K562 (cell line): ENCODE measurements around the gene FARP2. TPM values are rescaled to one million over a fixed set of nuclear protein-coding genes. Genes with fewer than 3 reads are reported as not detected.

Experiments
- CBFB ChIP-seq: sonication (generic); formaldehyde crosslinking; IDR thresholded peaks from 2 replicates; pipeline ENCODE4 v1.4.0; 2020; ENCODE audit warnings: mild to moderate bottlenecking, missing genetic modification reagents
- CEBPG ChIP-seq, 3 experiments: fragments of 200-800 bp in 1 of 3; sonication (Bioruptor generic) in 1 of 3; sonication (generic) in 1 of 3; formaldehyde crosslinking in 1 of 3; IDR thresholded peaks in 2 of 3; conservative IDR thresholded peaks in 1 of 3; 2 replicates each; pipeline versions ENCODE4 v1.6.1 to v1.8.0; 2016 to 2022; ENCODE audit warnings: missing compliant biosample characterization in 2 of 3, missing genetic modification characterization in 2 of 3, mild to moderate bottlenecking in 1 of 3, missing genetic modification reagents in 1 of 3
- ESRRB ChIP-seq: fragments of 250-450 bp; sonication (Bioruptor Pico); IDR thresholded peaks from 2 replicates; pipeline ENCODE4 v1.5.0; 2020; ENCODE audit warnings: mild to moderate bottlenecking, moderate library complexity, borderline replicate concordance
- HDAC2 ChIP-seq: fragments of 450-650 bp; IDR thresholded peaks from 2 replicates; pipeline ENCODE4 v1.6.1; 2016; ENCODE audit warnings: mild to moderate bottlenecking
- ID3 ChIP-seq, 2 experiments: fragments of 250-450 bp in 1 of 2; fragments of 450-650 bp in 1 of 2; sonication (Bioruptor Pico) in 1 of 2; IDR thresholded peaks; 2 replicates each; pipeline versions ENCODE4 v1.6.1 to v1.8.0; 2016 to 2021; ENCODE audit warnings: mild to moderate bottlenecking in 2 of 2, moderate library complexity in 2 of 2, missing compliant biosample characterization in 1 of 2, missing genetic modification characterization in 1 of 2
- NR0B1 ChIP-seq: fragments of 450-650 bp; IDR thresholded peaks from one replicate; pipeline ENCODE4 v1.6.1; 2018; ENCODE audit warnings: mild to moderate bottlenecking, moderate library complexity; ENCODE audit not compliant: partially characterized antibody
- POLR2G ChIP-seq: fragments of 200-400 bp; formaldehyde crosslinking; IDR thresholded peaks from 2 replicates; pipeline ENCODE4 v1.6.1; 2017; ENCODE audit warnings: low read depth, mild to moderate bottlenecking, antibody characterized with exemption, low read length, moderate library complexity
- RBM39 ChIP-seq: fragments of 200-400 bp; formaldehyde crosslinking; optimal IDR thresholded peaks from 2 replicates; pipeline ENCODE3; 2018; ENCODE audit warnings: low read depth, low read length
- TBL1XR1 ChIP-seq, 2 experiments: IDR thresholded peaks; 2 replicates each; pipeline ENCODE4 v1.6.1; 2012; ENCODE audit warnings: improper control_type of control experiment in 2 of 2, low read length in 2 of 2, mild to moderate bottlenecking in 1 of 2
- TRIM28 ChIP-seq: fragments of 450-650 bp; IDR thresholded peaks from 2 replicates; pipeline ENCODE4 v1.6.1; 2017
- YY1 ChIP-seq, 3 experiments: IDR thresholded peaks; 2 replicates each; pipeline ENCODE4 v1.6.1; 2011; ENCODE audit warnings: low read length in 2 of 3, mild to moderate bottlenecking in 2 of 3, moderate library complexity in 2 of 3, borderline replicate concordance in 1 of 3, control low read depth in 1 of 3, low read depth in 1 of 3; ENCODE audit not compliant: insufficient read depth in 3 of 3, insufficient replicate concordance in 2 of 3, control insufficient read depth in 1 of 3, insufficient read length in 1 of 3; ENCODE audit errors: extremely low read depth in 1 of 3
- ZBTB17 ChIP-seq: fragments of 450-650 bp; formaldehyde crosslinking; IDR thresholded peaks from 2 replicates; pipeline ENCODE4 v1.4.0; 2020; ENCODE audit warnings: mild to moderate bottlenecking
- ZFP36 ChIP-seq: fragments of 150-350 bp; IDR thresholded peaks from 2 replicates; pipeline ENCODE4 v1.6.1; 2018; ENCODE audit warnings: low read length, low read depth; ENCODE audit not compliant: partially characterized antibody
- ZNF318 ChIP-seq, 2 experiments: fragments of 450-650 bp; IDR thresholded peaks; 2 replicates each; pipeline ENCODE4 v1.6.1; 2016; ENCODE audit warnings: mild to moderate bottlenecking in 2 of 2, borderline replicate concordance in 1 of 2, low read depth in 1 of 2, moderate library complexity in 1 of 2
- polyA plus RNA-seq, 8 experiments: library from polyadenylated mRNA; depleted of rRNA in 4 of 8; stranded (reverse) in 5 of 8; unstranded in 3 of 8; fragments of >200 nt; fragmentation: Nextera tagmentation in 2 of 8; fragmentation: Illumina TruSeq in 1 of 8; extraction: Ambion mirVana in 2 of 8; extraction: Trizol in 1 of 8; gene quantifications; 2 replicates each; pipeline versions ENCODE4 v1.2.1 to v1.2.3, GENCODE V29; 2011 to 2014; ENCODE audit warnings: inconsistent platforms in 1 of 8, missing spikeins in 1 of 8
- total RNA-seq, 7 experiments: library from RNA; depleted of rRNA in 6 of 7; stranded (reverse); fragments of >200 nt in 6 of 7; fragmentation: Illumina TruSeq in 2 of 7; extraction: Trizol in 2 of 7; gene quantifications; 2 replicates each; pipeline versions ENCODE4 v1.2.1 to v1.2.3, GENCODE V29; 2011 to 2021; ENCODE audit warnings: low replicate concordance in 1 of 7

FARP2 gene
- total and polyA plus RNA-seq, 9 of the 15 experiments (the other 6 are each of a cell fraction or from before 2014, with no cell fraction given) = 4.1 to 38.1 (median 21.1) TPM

GRCh38 chr2:241355983-241356870 is at the start of gene FARP2 (continued):
- TF ChIP-seq ZBTB17 (CRISPR knock-in tag) (no peak), POLR2G (peak; percentile 93), YY1 (IDR thresholded peaks at IDR 0.05; ENCODE audit: borderline replicate concordance in 1 of 3, control insufficient read depth in 1 of 3, extremely low read depth in 1 of 3, insufficient read depth in 3 of 3, insufficient read length in 1 of 3, insufficient replicate concordance in 2 of 3, low read depth in 1 of 3, low read length in 2 of 3) (peak in 1 of 3 experiments; percentile 23), ESRRB (CRISPR knock-in tag) (no peak), ID3 (CRISPR knock-in tag; IDR thresholded peaks at IDR 0.05) (no peak), ID3 (tag; IDR thresholded peaks at IDR 0.05) (no peak), RBM39 (no peak), HDAC2 (peak; percentile 77), TBL1XR1 (IDR thresholded peaks at IDR 0.05; ENCODE audit: low read length in 2 of 2) (no peak), TRIM28 (no peak), ZFP36 (no peak), CEBPG (CRISPR knock-in tag; IDR thresholded peaks at IDR 0.05) (no peak), CEBPG (tag; conservative IDR thresholded peaks at IDR 0.05 in 1 of 2, IDR thresholded peaks at IDR 0.05 in 1 of 2) (no peak), CBFB (no peak), ZNF318 (IDR thresholded peaks at IDR 0.05; ENCODE audit: borderline replicate concordance in 1 of 2, low read depth in 1 of 2) (no peak), NR0B1 (no peak)
